Measurements from ENCODE around the gene GABRR1.

DNA sequence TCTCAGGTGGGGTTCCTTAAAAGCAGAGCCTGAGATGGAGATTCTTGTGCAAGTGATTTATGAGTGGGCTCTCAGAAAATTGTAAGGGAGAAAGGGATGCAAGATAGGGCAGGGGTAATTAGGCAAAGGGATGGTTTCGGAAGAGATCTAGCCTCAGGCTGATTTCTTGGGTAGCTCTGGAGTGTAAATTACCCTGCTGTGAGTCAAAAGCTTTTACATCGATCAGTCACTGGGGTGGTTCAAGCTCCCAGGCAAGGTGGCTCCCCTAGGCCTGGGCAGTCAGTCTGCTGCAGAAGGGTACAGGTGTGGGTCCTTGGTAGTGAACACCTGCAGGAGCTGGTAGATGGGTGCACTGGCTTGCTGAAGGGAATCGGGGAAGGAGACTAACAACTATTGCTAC, 82.4 kb downstream of the GABRR1 start:
- no peak for TF ChIP-seq POLR2A (IDR thresholded peaks at IDR 0.05)
- TF ChIP-seq, protein P1, sequence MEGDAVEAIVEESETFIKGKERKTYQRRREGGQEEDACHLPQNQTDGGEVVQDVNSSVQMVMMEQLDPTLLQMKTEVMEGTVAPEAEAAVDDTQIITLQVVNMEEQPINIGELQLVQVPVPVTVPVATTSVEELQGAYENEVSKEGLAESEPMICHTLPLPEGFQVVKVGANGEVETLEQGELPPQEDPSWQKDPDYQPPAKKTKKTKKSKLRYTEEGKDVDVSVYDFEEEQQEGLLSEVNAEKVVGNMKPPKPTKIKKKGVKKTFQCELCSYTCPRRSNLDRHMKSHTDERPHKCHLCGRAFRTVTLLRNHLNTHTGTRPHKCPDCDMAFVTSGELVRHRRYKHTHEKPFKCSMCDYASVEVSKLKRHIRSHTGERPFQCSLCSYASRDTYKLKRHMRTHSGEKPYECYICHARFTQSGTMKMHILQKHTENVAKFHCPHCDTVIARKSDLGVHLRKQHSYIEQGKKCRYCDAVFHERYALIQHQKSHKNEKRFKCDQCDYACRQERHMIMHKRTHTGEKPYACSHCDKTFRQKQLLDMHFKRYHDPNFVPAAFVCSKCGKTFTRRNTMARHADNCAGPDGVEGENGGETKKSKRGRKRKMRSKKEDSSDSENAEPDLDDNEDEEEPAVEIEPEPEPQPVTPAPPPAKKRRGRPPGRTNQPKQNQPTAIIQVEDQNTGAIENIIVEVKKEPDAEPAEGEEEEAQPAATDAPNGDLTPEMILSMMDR (IDR thresholded peaks at IDR 0.05 in 8 of 11, conservative IDR thresholded peaks at IDR 0.05 in 3 of 11): no peak
- no peak for TF ChIP-seq POLR2AphosphoS5 (IDR thresholded peaks at IDR 0.05)
